GM19099 (cell line): ENCODE measurements around the gene STAT3.
A peak's percentile ranks its signal among the peaks of the same experiment; 100 is the strongest.

Experiments
- POLR2A ChIP-seq: IDR thresholded peaks from 3 replicates; pipeline ENCODE4 v1.6.1; 2011; ENCODE audit warnings: low read depth; ENCODE audit not compliant: insufficient read length; ENCODE audit errors: extremely low read depth

The STAT3 gene

GRCh38 chr17:42315402-42316156 lies 72.7 kb downstream of the STAT3 start:
- no peak for TF ChIP-seq POLR2A

GRCh38 chr17:42313773-42314566 lies 74.3 kb downstream of the STAT3 start:
- no peak for TF ChIP-seq POLR2A

- no peak for TF ChIP-seq POLR2A
These were observed 74.9 kb downstream of the STAT3 start for GRCh38 chr17:42313389-42313772.

- TF ChIP-seq POLR2A, result peak; percentile 22
These were observed 75.7 kb downstream of the STAT3 start for GRCh38 chr17:42312285-42313130.

GRCh38 chr17:42312035-42312284 lies 76.3 kb downstream of the STAT3 start:
- no peak for TF ChIP-seq POLR2A

GRCh38 chr17:42311240-42312034 lies 76.8 kb downstream of the STAT3 start:
- TF ChIP-seq POLR2A, result no peak

GRCh38 chr17:42310787-42311215 lies 77.4 kb downstream of the STAT3 start:
- no peak for TF ChIP-seq POLR2A

GRCh38 chr17:42309986-42310786 lies 78.1 kb downstream of the STAT3 start:
- TF ChIP-seq POLR2A, result no peak

GRCh38 chr17:42309142-42309541 lies 79.1 kb downstream of the STAT3 start:
- TF ChIP-seq POLR2A, result no peak

- no peak for TF ChIP-seq POLR2A
These were observed 79.8 kb downstream of the STAT3 start for GRCh38 chr17:42308446-42308845.

- TF ChIP-seq POLR2A, result no peak
These were observed 80.8 kb downstream of the STAT3 start for GRCh38 chr17:42307362-42307927.

- no peak for TF ChIP-seq POLR2A
These were observed 81.9 kb downstream of the STAT3 start for GRCh38 chr17:42306385-42306667.

GRCh38 chr17:42305543-42306384 lies 82.5 kb downstream of the STAT3 start:
- no peak for TF ChIP-seq POLR2A
